Loucy (cell line): Measurements from ENCODE around the gene RARB.

ENCODE experiments used
- H2AFZ ChIP-seq: fragments of 200-600 bp; sonication (generic); 2 replicates; pipeline ENCODE4 v1.6.0; 2016; ENCODE audit warnings: antibody characterized with exemption, mild to moderate bottlenecking, low read length, moderate library complexity
- H3F3A ChIP-seq: fragments of 200-600 bp; 2 replicates; pipeline ENCODE4 v1.6.0; 2016; ENCODE audit warnings: antibody characterized with exemption, low read depth, mild to moderate bottlenecking
- H3K27me3 ChIP-seq: fragments of 200-600 bp; sonication (generic); 2 replicates; pipeline ENCODE4 v1.6.1; 2014; ENCODE audit warnings: low read length, mild to moderate bottlenecking; ENCODE audit not compliant: insufficient read depth, poor library complexity, severe bottlenecking
- H3K36me3 ChIP-seq: fragments of 200-600 bp; sonication (generic); 2 replicates; pipeline ENCODE4 v1.6.1; 2016; ENCODE audit warnings: low read length; ENCODE audit not compliant: insufficient read depth
- H3K4me1 ChIP-seq: fragments of 200-600 bp; sonication (generic); 2 replicates; pipeline ENCODE4 v1.5.1; 2014; ENCODE audit warnings: low read length, mild to moderate bottlenecking; ENCODE audit not compliant: insufficient read depth, poor library complexity, severe bottlenecking
- H3K4me2 ChIP-seq: fragments of 200-600 bp; sonication (generic); 2 replicates; pipeline ENCODE4 v1.6.0; 2014; ENCODE audit warnings: antibody characterized with exemption, low read length, low read depth, mild to moderate bottlenecking; ENCODE audit not compliant: poor library complexity, severe bottlenecking
- H3K4me3 ChIP-seq: fragments of 200-600 bp; sonication (generic); 2 replicates; pipeline ENCODE4 v1.5.1; 2014; ENCODE audit warnings: low read length, mild to moderate bottlenecking, mixed read lengths; ENCODE audit not compliant: poor library complexity, severe bottlenecking
- H3K79me2 ChIP-seq: fragments of 200-600 bp; sonication (generic); 2 replicates; pipeline ENCODE4 v1.6.1; 2014; ENCODE audit warnings: low read length; ENCODE audit not compliant: insufficient read depth
- H3K9ac ChIP-seq: fragments of 200-600 bp; sonication (generic); 2 replicates; pipeline ENCODE4 v1.6.0; 2014; ENCODE audit warnings: mild to moderate bottlenecking, low read depth, low read length, moderate library complexity; ENCODE audit not compliant: poor library complexity, severe bottlenecking
- H3K9me2 ChIP-seq: fragments of 200-600 bp; sonication (generic); replicated peaks from 2 replicates; pipeline ENCODE4 v1.6.1; 2016; ENCODE audit warnings: low read depth, low read length, mixed read lengths
- H3K9me3 ChIP-seq: fragments of 200-600 bp; sonication (generic); 2 replicates; pipeline ENCODE4 v1.6.1; 2014; ENCODE audit warnings: mild to moderate bottlenecking, antibody characterized with exemption, low read length, low read depth; ENCODE audit not compliant: insufficient read depth
- H4K20me1 ChIP-seq: fragments of 200-600 bp; sonication (generic); 2 replicates; pipeline ENCODE4 v1.6.0; 2014; ENCODE audit warnings: antibody characterized with exemption, low read length, mild to moderate bottlenecking; ENCODE audit not compliant: insufficient read depth, poor library complexity, severe bottlenecking
- CTCF ChIP-seq: fragments of 200-600 bp; sonication (generic); conservative IDR thresholded peaks from 2 replicates; pipeline ENCODE4 v1.5.1; 2014; ENCODE audit warnings: mild to moderate bottlenecking, antibody characterized with exemption, low read length
- EZH2phosphoT487 ChIP-seq: fragments of 200-600 bp; IDR thresholded peaks from 2 replicates; pipeline ENCODE4 v1.6.1; 2018; ENCODE audit warnings: antibody characterized with exemption, mild to moderate bottlenecking, moderate library complexity, borderline replicate concordance

RARB gene

GRCh38 chr3:25520926-25521559 lies 93.0 kb downstream of the RARB start:
- Histone ChIP-seq H3K27me3 (no peaks in the 10 kb centered on the region), H3K79me2 (no peaks in the 10 kb centered on the region), H2AFZ (no peak overlapping the region), H3K9ac (no peak overlapping the region), H3K9me2 (no peaks in the 10 kb centered on the region), H4K20me1 (no peaks in the 10 kb centered on the region), H3F3A (no peaks in the 10 kb centered on the region), H3K36me3 (no peaks in the 10 kb centered on the region), H3K4me3 (no peak overlapping the region), H3K9me3 (no peaks in the 10 kb centered on the region), H3K4me2 (no peak overlapping the region), H3K4me1 (no peaks in the 10 kb centered on the region)
- TF ChIP-seq CTCF (peak; percentile 50), EZH2phosphoT487 (no peak)

- Histone ChIP-seq H3K4me1 (no peaks in the 10 kb centered on the region), H3K4me2 (no peak overlapping the region), H3K9me2 (no peaks in the 10 kb centered on the region), H3K4me3 (no peak overlapping the region), H3K79me2 (no peaks in the 10 kb centered on the region), H3F3A (no peaks in the 10 kb centered on the region), H3K9ac (no peak overlapping the region), H3K36me3 (no peaks in the 10 kb centered on the region), H3K9me3 (no peaks in the 10 kb centered on the region), H2AFZ (no peak overlapping the region), H4K20me1 (no peaks in the 10 kb centered on the region), H3K27me3 (no peaks in the 10 kb centered on the region)
- TF ChIP-seq CTCF (no peak), EZH2phosphoT487 (no peak)
These were observed 99.3 kb downstream of the RARB start for GRCh38 chr3:25527336-25527735.

- no peaks in the 10 kb centered on the region for H3K9me2 ChIP-seq
- no peaks in the 10 kb centered on the region for H3K79me2 ChIP-seq
- no peak overlapping the region for H3K4me2 ChIP-seq
These were observed 99.7 kb downstream of the RARB start for GRCh38 chr3:25527801-25528200.

More at GRCh38 chr3:25527801-25528200, 99.7 kb downstream of the RARB start:
- TF ChIP-seq CTCF (no peak), EZH2phosphoT487 (no peak)
- Histone ChIP-seq H3F3A (no peaks in the 10 kb centered on the region), H3K36me3 (no peaks in the 10 kb centered on the region), H3K4me1 (no peaks in the 10 kb centered on the region), H4K20me1 (no peaks in the 10 kb centered on the region), H3K4me3 (no peak overlapping the region), H3K9ac (no peak overlapping the region), H2AFZ (no peak overlapping the region), H3K9me3 (no peaks in the 10 kb centered on the region), H3K27me3 (no peaks in the 10 kb centered on the region)
